GM13977 (cell line): ENCODE results near the gene PAM.
A peak's percentile ranks its signal among the peaks of the same experiment; 100 is the strongest.

Source experiments
- DNase-seq: peaks from one replicate; pipeline ENCODE4 v3.0.0; 2012; ENCODE audit warnings: low spot score
- CTCF ChIP-seq: IDR thresholded peaks from 2 replicates; pipeline ENCODE4 v1.5.1; 2012; ENCODE audit warnings: mild to moderate bottlenecking, control low read depth; ENCODE audit not compliant: insufficient read depth; ENCODE audit errors: extremely low read depth, missing control alignments
- in situ Hi-C: fragments of 300-500 bp; cut with MboI; formaldehyde crosslinking; loops from one replicate; pipeline ENCODE4 v1.12.0; 2022; ENCODE audit warnings: low sequenced_read_pairs, low pct_unique_long_range_greater_than_20kb, mixed read lengths, inconsistent platforms; ENCODE audit not compliant: unreplicated experiment

PAM gene

GRCh38 chr5:102754767-102755431 is at the start of gene PAM:
PAM (plus strand) TSS chr5:102755305; CDS start chr5:102866196, 110,891 bp downstream.
- TF ChIP-seq CTCF = no peak
- in situ Hi-C loops = no loop called here
- DNase-seq = peak; percentile 94

GRCh38 chr5:102711525-102712385 is 43.4 kb upstream of the PAM start:
- TF ChIP-seq CTCF = no peak
- no peak for DNase-seq
- in situ Hi-C loops = no loop called here

- DNase-seq = no peak
- in situ Hi-C loops = no loop called here
- TF ChIP-seq CTCF = no peak
Measured at GRCh38 chr5:102713278-102713677, 41.8 kb upstream of the PAM start.

GRCh38 chr5:102713682-102714231 is 41.3 kb upstream of the PAM start:
- no peak for TF ChIP-seq CTCF
- in situ Hi-C loops = no loop called here
- DNase-seq = no peak

- in situ Hi-C loops = no loop called here
Measured at GRCh38 chr5:102715082-102715807, 39.9 kb upstream of the PAM start.

More at GRCh38 chr5:102715082-102715807, 39.9 kb upstream of the PAM start:
- TF ChIP-seq CTCF = no peak
- DNase-seq = no peak
